HepG2 (cell line): ENCODE results near the gene CALN1. TPM values are rescaled to one million over a fixed set of nuclear protein-coding genes. Genes with fewer than 3 reads are reported as not detected.

Experiments
- ATAC-seq: fragments of 200-7000 bp; cut with Tn5 transposase; 3 replicates; pipeline ENCODE4 v1.9.1; 2020; ENCODE audit warnings: mild to moderate bottlenecking, moderate library complexity
- BruUV-seq: library from RNA; stranded (reverse); fragments of 400-500 nt; replicated peaks from 2 replicates; lab custom pipeline; 2021; lab: Mats Ljungman, UMichigan
- CTCF ChIA-PET: fragments of 300-600 bp; formaldehyde crosslinking; extraction: SDS; loops from one replicate; lab custom pipeline; 2021; ENCODE audit warnings: low total read pairs, inconsistent platforms, low intra/inter-chr PET ratio; lab: Yijun Ruan, JAX
- POLR2A ChIA-PET: fragments of 350-600 bp; sonication (Branson Sonifier 250); formaldehyde crosslinking; loops from one replicate; lab custom pipeline; 2020; ENCODE audit warnings: antibody characterized with exemption, inconsistent platforms; lab: Yijun Ruan, JAX
- DNase-seq: peaks from one replicate; pipeline ENCODE4 v3.0.0-alpha.2; 2015; ENCODE audit warnings: low spot score
- FAIRE-seq: peaks from 3 replicates; lab custom pipeline; 2011; peaks lifted over from hg19 to GRCh38; lab: Jason Lieb, UNC
- H2AFZ ChIP-seq: one replicate; pipeline ENCODE4 v1.6.1; 2011; ENCODE audit warnings: low read length, inconsistent platforms
- H3K27ac ChIP-seq: fragments of 300-600 bp; 3 replicates; pipeline ENCODE4 v1.8.0; 2011; ENCODE audit warnings: mixed run types, mild to moderate bottlenecking, mixed read lengths, low read length, inconsistent platforms; ENCODE audit not compliant: insufficient read depth; ENCODE audit errors: extremely low read length
- H3K27me3 ChIP-seq, 2 experiments: fragments of 200-600 bp in 1 of 2; 2 replicates in 1 of 2; 3 replicates in 1 of 2; pipeline versions ENCODE4 v1.6.0 to v1.8.0; 2011; ENCODE audit warnings: low read length in 2 of 2, mild to moderate bottlenecking in 2 of 2, moderate library complexity in 2 of 2, inconsistent platforms in 1 of 2; ENCODE audit not compliant: insufficient read depth in 2 of 2, control insufficient read depth in 1 of 2
- H3K36me3 ChIP-seq, 2 experiments: fragments of 200-600 bp in 1 of 2; replicated peaks in 1 of 2; 2 replicates in 1 of 2; 3 replicates in 1 of 2; pipeline versions ENCODE4 v1.5.1 to v1.8.0; 2011; ENCODE audit warnings: low read length in 2 of 2, inconsistent platforms in 1 of 2; ENCODE audit not compliant: insufficient read depth in 2 of 2, control insufficient read depth in 1 of 2
- H3K4me1 ChIP-seq: 2 replicates; pipeline ENCODE4 v1.5.1; 2012; ENCODE audit warnings: low read length, inconsistent platforms; ENCODE audit not compliant: insufficient read depth
- H3K4me2 ChIP-seq: 2 replicates; pipeline ENCODE4 v1.6.0; 2011; ENCODE audit warnings: low read depth, low read length, inconsistent platforms
- H3K4me3 ChIP-seq, 3 experiments: fragments of 200-600 bp in 1 of 3; sonication (generic), shearing (Covaris generic) in 1 of 3; replicated peaks in 1 of 3; 2 replicates each; pipeline ENCODE4 v1.5.1; 2011 to 2016; ENCODE audit warnings: low read length in 3 of 3, inconsistent platforms in 2 of 3, low read depth in 2 of 3, mild to moderate bottlenecking in 2 of 3, control low read depth in 1 of 3, mixed read lengths in 1 of 3; ENCODE audit not compliant: insufficient read depth in 1 of 3
- H3K79me2 ChIP-seq: one replicate; pipeline ENCODE4 v1.6.1; 2011; ENCODE audit warnings: low read length, inconsistent platforms; ENCODE audit not compliant: insufficient read depth
- H3K9ac ChIP-seq: 2 replicates; pipeline ENCODE4 v1.6.0; 2011; ENCODE audit warnings: mild to moderate bottlenecking, low read depth, low read length, inconsistent platforms; ENCODE audit not compliant: insufficient read depth
- H3K9me3 ChIP-seq: 2 replicates; pipeline ENCODE4 v1.5.1; 2012; ENCODE audit warnings: mild to moderate bottlenecking, low read length
- H4K20me1 ChIP-seq: 2 replicates; pipeline ENCODE4 v1.6.0; 2011; ENCODE audit warnings: inconsistent platforms, mild to moderate bottlenecking, low read length, moderate library complexity; ENCODE audit not compliant: insufficient read depth
- GZF1 ChIP-seq: sonication (generic); formaldehyde crosslinking; IDR thresholded peaks from 2 replicates; pipeline ENCODE4 v1.5.1; 2020; ENCODE audit warnings: mild to moderate bottlenecking, missing genetic modification reagents
- HCFC1 ChIP-seq: fragments of 150-350 bp; IDR thresholded peaks from 2 replicates; pipeline ENCODE4 v1.6.1; 2014; ENCODE audit warnings: low read depth, low read length
- JDP2 ChIP-seq: sonication (generic); formaldehyde crosslinking; IDR thresholded peaks from 2 replicates; pipeline ENCODE4 v1.8.1; 2022; ENCODE audit warnings: missing genetic modification reagents, borderline replicate concordance
- KDM6A ChIP-seq: IDR thresholded peaks from 2 replicates; pipeline ENCODE4 v1.6.1; 2016; ENCODE audit warnings: low read depth
- NFE2 ChIP-seq: sonication (generic); formaldehyde crosslinking; IDR thresholded peaks from 2 replicates; pipeline ENCODE4 v1.4.0; 2020; ENCODE audit warnings: missing genetic modification reagents
- NFYB ChIP-seq: sonication (generic); formaldehyde crosslinking; IDR thresholded peaks from 2 replicates; pipeline ENCODE4 v1.4.0; 2020; ENCODE audit warnings: missing genetic modification reagents
- NR2F2 ChIP-seq: IDR thresholded peaks from 2 replicates; pipeline ENCODE4 v1.6.1; 2012; ENCODE audit warnings: low read depth, inconsistent platforms, borderline replicate concordance
- RARA ChIP-seq: IDR thresholded peaks from 2 replicates; pipeline ENCODE4 v1.6.1; 2016; ENCODE audit warnings: missing genetic modification reagents, missing compliant biosample characterization
- REPIN1 ChIP-seq: sonication (generic); formaldehyde crosslinking; IDR thresholded peaks from 2 replicates; pipeline ENCODE4 v1.8.0; 2022; ENCODE audit warnings: missing genetic modification reagents, low read depth, mild to moderate bottlenecking, borderline replicate concordance
- ZIK1 ChIP-seq: sonication (generic); formaldehyde crosslinking; IDR thresholded peaks from 2 replicates; pipeline ENCODE4 v1.5.0; 2020; ENCODE audit warnings: mild to moderate bottlenecking, low read depth, missing genetic modification reagents, borderline replicate concordance
- ZNF207 ChIP-seq: fragments of 450-650 bp; IDR thresholded peaks from 2 replicates; pipeline ENCODE4 v1.6.1; 2016; ENCODE audit warnings: antibody characterized with exemption, borderline replicate concordance
- ZNF235 ChIP-seq: sonication (generic); formaldehyde crosslinking; IDR thresholded peaks from 2 replicates; pipeline ENCODE4 v1.8.1; 2023; ENCODE audit warnings: mild to moderate bottlenecking, missing genetic modification reagents, borderline replicate concordance
- ZNF672 ChIP-seq: sonication (generic); formaldehyde crosslinking; IDR thresholded peaks from 2 replicates; pipeline ENCODE4 v1.8.1; 2022; ENCODE audit warnings: missing genetic modification reagents
- ZNF772 ChIP-seq: sonication (generic); formaldehyde crosslinking; IDR thresholded peaks from 2 replicates; pipeline ENCODE4 v1.5.0; 2020; ENCODE audit warnings: mild to moderate bottlenecking, missing genetic modification reagents
- ZNF841 ChIP-seq: sonication (generic); formaldehyde crosslinking; IDR thresholded peaks from 2 replicates; pipeline ENCODE4 v1.8.1; 2023; ENCODE audit warnings: missing genetic modification reagents, borderline replicate concordance
- ZSCAN29 ChIP-seq: sonication (generic); formaldehyde crosslinking; conservative IDR thresholded peaks from 2 replicates; pipeline ENCODE4 v1.4.0; 2020; ENCODE audit warnings: mild to moderate bottlenecking, missing genetic modification reagents
- WGBS: methylation state at CpG from one replicate; pipeline ENCODE4 v1.1.6; 2017; ENCODE audit warnings: low lambda C conversion rate; 5-methylcytosine and 5-hydroxymethylcytosine counted together
- in situ Hi-C: cut with HindIII; loops from 2 replicates; pipeline ENCODE4 v1.10.0; 2017; ENCODE audit warnings: low pct_unique_long_range_greater_than_20kb; ENCODE audit not compliant: extremely low pct_ligation_motif_present
- intact Hi-C: fragments of 100-400 bp; cut with micrococcal nuclease; formaldehyde crosslinking; loops from one replicate; pipeline ENCODE4 v1.10.0; 2022; ENCODE audit not compliant: unreplicated experiment
- polyA plus RNA-seq, 8 experiments: library from polyadenylated mRNA; depleted of rRNA in 3 of 8; stranded (reverse) in 7 of 8; unstranded in 1 of 8; fragments of >200 nt; fragmentation: Illumina TruSeq in 4 of 8; extraction: Trizol in 4 of 8; gene quantifications; 2 replicates each; pipeline versions ENCODE4 v1.2.1 to v1.2.3, GENCODE V29; 2011 to 2016; ENCODE audit warnings: low read depth in 4 of 8, missing spikeins in 1 of 8, mixed read lengths in 1 of 8; ENCODE audit not compliant: insufficient read depth in 1 of 8
- total RNA-seq, 5 experiments: library from RNA; depleted of rRNA; stranded (reverse); fragments of >200 nt; fragmentation: Illumina TruSeq; extraction: Trizol; gene quantifications; 2 replicates each; pipeline ENCODE4 v1.2.3, GENCODE V29; 2016; ENCODE audit warnings: low read depth in 1 of 5
- TF ChIP-seq, protein P1 (sequence below): sonication (generic); formaldehyde crosslinking; IDR thresholded peaks from 2 replicates; pipeline ENCODE4 v1.5.1; 2020; ENCODE audit warnings: mild to moderate bottlenecking, moderate library complexity, missing genetic modification reagents
- TF ChIP-seq, protein P2 (sequence below): sonication (generic); formaldehyde crosslinking; IDR thresholded peaks from 2 replicates; pipeline ENCODE4 v1.5.0; 2020; ENCODE audit warnings: mild to moderate bottlenecking, missing genetic modification reagents
- TF ChIP-seq, protein P3 (sequence below): sonication (generic); formaldehyde crosslinking; conservative IDR thresholded peaks from 2 replicates; pipeline ENCODE4 v1.4.0; 2020; ENCODE audit warnings: missing genetic modification reagents
- TF ChIP-seq, protein P4 (sequence below): sonication (generic); formaldehyde crosslinking; conservative IDR thresholded peaks from 2 replicates; pipeline ENCODE4 v1.4.0; 2020; ENCODE audit warnings: missing genetic modification reagents

Gene CALN1
- total and polyA plus RNA-seq, 2 of the 13 experiments (the other 11 are each of a cell fraction or from before 2014, with no cell fraction given) = not detected

DNA sequence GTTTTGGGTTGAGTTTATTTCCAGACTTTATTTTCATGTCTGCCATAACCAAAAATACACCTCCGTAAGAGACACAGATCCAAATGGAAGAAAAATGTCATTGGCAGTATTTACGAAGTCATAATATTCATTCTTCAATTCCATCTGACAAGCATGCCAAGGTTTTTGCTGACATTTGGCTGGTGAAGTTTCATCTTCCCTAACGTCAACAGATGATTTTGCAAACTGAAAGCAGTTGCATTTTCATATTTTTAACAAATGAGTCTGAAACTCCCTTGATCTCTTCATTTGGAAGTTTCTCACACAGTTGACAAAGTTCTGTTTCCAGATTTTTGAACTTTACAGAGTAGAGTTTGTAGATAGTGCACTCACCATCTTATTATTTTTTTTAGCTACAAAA lies 114.5 kb downstream of the CALN1 start:
- in situ Hi-C loops = no loop called here
- Histone ChIP-seq H3K36me3 (no peaks in the 10 kb centered on the region), H3K4me2 (no peak overlapping the region), H3K27ac (no peak overlapping the region), H4K20me1 (no peaks in the 10 kb centered on the region), H3K27me3 (peaks cover 0 to 6% of the 10 kb centered on the region in 2 experiments; a peak in 1 of 5 replicates), H3K79me2 (no peaks in the 10 kb centered on the region), H3K4me3 (no peak overlapping the region), H2AFZ (no peak overlapping the region), H3K4me1 (no peaks in the 10 kb centered on the region), H3K9ac (no peak overlapping the region), H3K9me3 (no peaks in the 10 kb centered on the region)
- intact Hi-C loops = no loop called here
- no TSS peak for BruUV-seq
- 12% methylated on average over 3 of the region's 3 CpGs for WGBS
- POLR2A ChIA-PET = no interaction called here
- CTCF ChIA-PET = no interaction called here
- DNase-seq (no peak), ATAC-seq (no peak), FAIRE-seq (no peak)
- TF ChIP-seq GZF1 (CRISPR knock-in tag) (no peak), JDP2 (no peak), KDM6A (CRISPR knock-in tag) (no peak), ZNF841 (CRISPR knock-in tag) (no peak), NR2F2 (no peak), ZNF772 (no peak), ZNF672 (CRISPR knock-in tag) (no peak), NFE2 (CRISPR knock-in tag) (no peak), ZNF235 (CRISPR knock-in tag) (no peak), ZSCAN29 (CRISPR knock-in tag) (no peak), RARA (CRISPR knock-in tag) (no peak), ZNF207 (no peak), ZIK1 (CRISPR knock-in tag) (no peak), REPIN1 (CRISPR knock-in tag) (no peak), HCFC1 (no peak), NFYB (no peak)
- TF ChIP-seq, protein P1, sequence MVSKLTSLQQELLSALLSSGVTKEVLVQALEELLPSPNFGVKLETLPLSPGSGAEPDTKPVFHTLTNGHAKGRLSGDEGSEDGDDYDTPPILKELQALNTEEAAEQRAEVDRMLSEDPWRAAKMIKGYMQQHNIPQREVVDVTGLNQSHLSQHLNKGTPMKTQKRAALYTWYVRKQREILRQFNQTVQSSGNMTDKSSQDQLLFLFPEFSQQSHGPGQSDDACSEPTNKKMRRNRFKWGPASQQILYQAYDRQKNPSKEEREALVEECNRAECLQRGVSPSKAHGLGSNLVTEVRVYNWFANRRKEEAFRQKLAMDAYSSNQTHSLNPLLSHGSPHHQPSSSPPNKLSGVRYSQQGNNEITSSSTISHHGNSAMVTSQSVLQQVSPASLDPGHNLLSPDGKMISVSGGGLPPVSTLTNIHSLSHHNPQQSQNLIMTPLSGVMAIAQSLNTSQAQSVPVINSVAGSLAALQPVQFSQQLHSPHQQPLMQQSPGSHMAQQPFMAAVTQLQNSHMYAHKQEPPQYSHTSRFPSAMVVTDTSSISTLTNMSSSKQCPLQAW = no peak
- TF ChIP-seq, protein P2, sequence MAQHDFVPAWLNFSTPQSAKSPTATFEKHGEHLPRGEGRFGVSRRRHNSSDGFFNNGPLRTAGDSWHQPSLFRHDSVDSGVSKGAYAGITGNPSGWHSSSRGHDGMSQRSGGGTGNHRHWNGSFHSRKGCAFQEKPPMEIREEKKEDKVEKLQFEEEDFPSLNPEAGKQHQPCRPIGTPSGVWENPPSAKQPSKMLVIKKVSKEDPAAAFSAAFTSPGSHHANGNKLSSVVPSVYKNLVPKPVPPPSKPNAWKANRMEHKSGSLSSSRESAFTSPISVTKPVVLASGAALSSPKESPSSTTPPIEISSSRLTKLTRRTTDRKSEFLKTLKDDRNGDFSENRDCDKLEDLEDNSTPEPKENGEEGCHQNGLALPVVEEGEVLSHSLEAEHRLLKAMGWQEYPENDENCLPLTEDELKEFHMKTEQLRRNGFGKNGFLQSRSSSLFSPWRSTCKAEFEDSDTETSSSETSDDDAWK = no peak
- TF ChIP-seq, protein P3, sequence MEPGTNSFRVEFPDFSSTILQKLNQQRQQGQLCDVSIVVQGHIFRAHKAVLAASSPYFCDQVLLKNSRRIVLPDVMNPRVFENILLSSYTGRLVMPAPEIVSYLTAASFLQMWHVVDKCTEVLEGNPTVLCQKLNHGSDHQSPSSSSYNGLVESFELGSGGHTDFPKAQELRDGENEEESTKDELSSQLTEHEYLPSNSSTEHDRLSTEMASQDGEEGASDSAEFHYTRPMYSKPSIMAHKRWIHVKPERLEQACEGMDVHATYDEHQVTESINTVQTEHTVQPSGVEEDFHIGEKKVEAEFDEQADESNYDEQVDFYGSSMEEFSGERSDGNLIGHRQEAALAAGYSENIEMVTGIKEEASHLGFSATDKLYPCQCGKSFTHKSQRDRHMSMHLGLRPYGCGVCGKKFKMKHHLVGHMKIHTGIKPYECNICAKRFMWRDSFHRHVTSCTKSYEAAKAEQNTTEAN (CRISPR knock-in tag) = no peak
- TF ChIP-seq, protein P4, sequence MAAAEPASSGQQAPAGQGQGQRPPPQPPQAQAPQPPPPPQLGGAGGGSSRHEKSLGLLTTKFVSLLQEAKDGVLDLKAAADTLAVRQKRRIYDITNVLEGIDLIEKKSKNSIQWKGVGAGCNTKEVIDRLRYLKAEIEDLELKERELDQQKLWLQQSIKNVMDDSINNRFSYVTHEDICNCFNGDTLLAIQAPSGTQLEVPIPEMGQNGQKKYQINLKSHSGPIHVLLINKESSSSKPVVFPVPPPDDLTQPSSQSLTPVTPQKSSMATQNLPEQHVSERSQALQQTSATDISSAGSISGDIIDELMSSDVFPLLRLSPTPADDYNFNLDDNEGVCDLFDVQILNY (CRISPR knock-in tag) = no peak
